Testis (tissue), 3 donors: ENCODE measurements around the gene C1QTNF5. TPM values are rescaled to one million over a fixed set of nuclear protein-coding genes. Genes with fewer than 3 reads are reported as not detected.

Experiments
- DNase-seq: peaks from one replicate; pipeline ENCODE4 v3.0.0-alpha.2; 2019
- H3K27ac ChIP-seq, 2 donors: fragments of 200-600 bp; sonication (generic); one replicate each; pipeline ENCODE4 v1.5.1; 2019
- H3K27me3 ChIP-seq: fragments of 200-600 bp; sonication (generic); one replicate; pipeline ENCODE4 v1.5.1; 2019
- H3K36me3 ChIP-seq: fragments of 200-600 bp; sonication (generic); one replicate; pipeline ENCODE4 v1.5.1; 2017; ENCODE audit warnings: low read depth; ENCODE audit errors: missing control alignments
- H3K4me1 ChIP-seq: fragments of 200-600 bp; sonication (generic); one replicate; pipeline ENCODE4 v1.5.1; 2019
- H3K4me3 ChIP-seq, 2 donors: fragments of 200-600 bp; sonication (generic); one replicate each; pipeline ENCODE4 v1.5.1; 2017 to 2019
- H3K9me3 ChIP-seq: fragments of 200-600 bp; sonication (generic); one replicate; pipeline ENCODE4 v1.5.1; 2017
- POLR2A ChIP-seq: fragments of 450-650 bp; IDR thresholded peaks from one replicate; pipeline ENCODE4 v1.6.1; 2017; ENCODE audit warnings: antibody characterized with exemption, mild to moderate bottlenecking, moderate library complexity
- WGBS, 2 donors: methylation state at CpG; one replicate each; pipeline ENCODE4 v1.1.5; 2018; 5-methylcytosine and 5-hydroxymethylcytosine counted together
- intact Hi-C: fragments of 100-400 bp; cut with DNase I; formaldehyde crosslinking; loops from one replicate; pipeline ENCODE4 v1.15.1; 2023; ENCODE audit warnings: low total_unique reads
- polyA plus RNA-seq: library from polyadenylated mRNA; stranded (reverse); fragments of 350-450 nt; fragmentation: Illumina TruSeq; extraction: RNeasy Lipid Tissue Mini Kit (QIAGEN cat#74804); gene quantifications from one replicate; pipeline ENCODE4 v1.2.3, GENCODE V29; 2014; ENCODE audit warnings: low read depth, low replicate concordance; ENCODE audit not compliant: insufficient read depth
- total RNA-seq, 2 donors: library from RNA; depleted of rRNA; stranded (reverse); fragments of >200 nt; gene quantifications; one replicate each; pipeline ENCODE4 v1.2.3, GENCODE V29; 2016
- TF ChIP-seq, protein P1 (sequence below), 3 experiments: fragments of 450-650 bp in 2 of 3; fragments of 200-600 bp in 1 of 3; sonication (generic) in 1 of 3; IDR thresholded peaks; one replicate each; pipeline ENCODE4 v1.5.1; 2016 to 2019; ENCODE audit warnings: antibody characterized with exemption in 3 of 3, mild to moderate bottlenecking in 2 of 3, moderate library complexity in 1 of 3

The C1QTNF5 gene
- total and polyA plus RNA-seq, 3 donors from 2014 or later: 4.7 to 12.6 (median 5.3) TPM

DNA sequence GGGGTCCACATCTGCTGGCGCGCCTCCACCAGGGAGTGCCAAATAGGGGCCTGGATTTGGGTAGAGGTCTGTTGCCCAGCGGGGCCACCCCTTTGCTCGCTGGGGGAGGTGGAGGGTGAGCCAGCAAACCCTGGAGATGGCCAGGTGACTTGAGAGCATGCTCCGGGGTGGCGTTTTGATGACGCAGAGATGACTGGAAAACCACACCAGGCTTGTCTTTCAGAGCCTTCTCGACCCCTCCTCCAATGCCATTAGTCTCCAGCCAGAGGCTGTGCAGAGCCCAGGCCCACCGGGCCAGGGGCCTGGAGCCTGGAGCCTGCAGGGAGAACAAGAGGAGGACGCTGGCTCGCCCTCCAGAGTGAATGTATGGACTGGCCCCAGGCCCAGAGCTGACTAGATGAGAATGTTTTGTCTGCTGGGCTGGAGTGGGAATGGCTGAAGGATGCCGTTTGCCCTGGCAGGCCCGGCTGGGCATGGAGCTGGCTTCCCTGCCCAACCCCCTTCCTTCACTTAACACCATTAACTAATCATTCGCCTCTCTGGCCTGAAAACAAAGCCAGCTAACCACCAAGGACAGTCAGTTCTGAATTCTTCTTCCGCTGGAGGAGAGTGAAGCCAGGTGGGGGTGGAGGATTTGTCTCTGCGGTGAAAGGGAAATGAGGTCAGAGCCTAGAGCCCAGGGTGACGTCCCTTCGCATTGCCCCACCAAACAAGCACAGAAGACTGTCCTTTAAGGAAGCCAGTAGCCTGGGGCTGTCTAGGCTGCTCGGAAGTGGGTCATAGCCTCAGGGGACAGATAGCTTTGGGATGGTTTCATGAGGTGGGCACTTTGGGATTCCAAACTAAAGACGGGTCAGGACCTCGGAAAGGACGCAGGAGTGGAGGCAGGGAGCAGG is 22.2 kb downstream of the C1QTNF5 start:
- 63 to 73% methylated on average over 17 to 22 of the region's 22 CpGs for WGBS, 2 donors
- intact Hi-C loops: no loop called here
- Histone ChIP-seq H3K4me3 (no peak overlapping the region), H3K9me3 (no peaks in the 10 kb centered on the region), H3K36me3 (no peaks in the 10 kb centered on the region), H3K27me3 (no peaks in the 10 kb centered on the region), H3K27ac (peak overlapping the region in 1 of 2 donors; percentile 59), H3K4me1 (peaks cover 42% of the 10 kb centered on the region)
- no peak for TF ChIP-seq POLR2A
- TF ChIP-seq, protein P1, sequence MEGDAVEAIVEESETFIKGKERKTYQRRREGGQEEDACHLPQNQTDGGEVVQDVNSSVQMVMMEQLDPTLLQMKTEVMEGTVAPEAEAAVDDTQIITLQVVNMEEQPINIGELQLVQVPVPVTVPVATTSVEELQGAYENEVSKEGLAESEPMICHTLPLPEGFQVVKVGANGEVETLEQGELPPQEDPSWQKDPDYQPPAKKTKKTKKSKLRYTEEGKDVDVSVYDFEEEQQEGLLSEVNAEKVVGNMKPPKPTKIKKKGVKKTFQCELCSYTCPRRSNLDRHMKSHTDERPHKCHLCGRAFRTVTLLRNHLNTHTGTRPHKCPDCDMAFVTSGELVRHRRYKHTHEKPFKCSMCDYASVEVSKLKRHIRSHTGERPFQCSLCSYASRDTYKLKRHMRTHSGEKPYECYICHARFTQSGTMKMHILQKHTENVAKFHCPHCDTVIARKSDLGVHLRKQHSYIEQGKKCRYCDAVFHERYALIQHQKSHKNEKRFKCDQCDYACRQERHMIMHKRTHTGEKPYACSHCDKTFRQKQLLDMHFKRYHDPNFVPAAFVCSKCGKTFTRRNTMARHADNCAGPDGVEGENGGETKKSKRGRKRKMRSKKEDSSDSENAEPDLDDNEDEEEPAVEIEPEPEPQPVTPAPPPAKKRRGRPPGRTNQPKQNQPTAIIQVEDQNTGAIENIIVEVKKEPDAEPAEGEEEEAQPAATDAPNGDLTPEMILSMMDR (IDR thresholded peaks at IDR 0.05): no peak
- DNase-seq: no peak

DNA sequence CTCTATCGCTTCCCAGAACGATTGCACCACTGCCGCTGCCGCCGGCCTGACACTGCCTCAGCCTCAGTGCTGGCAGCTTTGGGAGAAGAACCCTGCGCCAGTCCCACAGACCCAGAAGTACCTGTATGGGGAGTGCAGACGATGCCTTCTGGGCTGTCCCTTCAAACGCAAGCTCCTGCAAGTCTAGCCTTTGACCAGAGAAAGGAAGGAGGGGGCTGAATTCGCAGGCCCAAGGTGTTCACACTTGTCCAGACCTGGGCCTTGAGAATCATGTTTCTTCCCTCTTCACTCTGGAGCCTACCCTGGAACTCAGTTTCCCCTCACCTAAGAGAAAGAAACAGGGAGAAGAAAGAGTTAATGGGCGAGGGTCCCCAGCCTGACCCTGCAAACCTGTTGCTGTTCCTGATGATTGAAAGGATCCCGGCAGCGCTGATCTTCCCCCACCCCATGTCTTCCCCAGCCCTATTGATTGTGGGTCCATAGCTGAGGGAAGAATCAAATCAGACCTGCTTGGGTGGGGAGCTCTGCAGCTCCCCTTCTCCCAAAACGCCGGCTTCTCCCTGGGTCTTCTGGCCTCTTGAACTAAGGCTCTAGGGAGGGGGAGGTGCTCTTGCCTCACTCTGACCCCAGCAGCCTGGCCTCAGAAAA is 23.0 kb downstream of the C1QTNF5 start:
- no peak for DNase-seq
- intact Hi-C loops: no loop called here
- no peak for TF ChIP-seq POLR2A
- TF ChIP-seq, protein P1 (IDR thresholded peaks at IDR 0.05): no peak
- peak overlapping the region; percentile 48 to 60 for H3K4me3 ChIP-seq
- H3K27me3 ChIP-seq: no peaks in the 10 kb centered on the region
- WGBS, 2 donors: 59 to 76% methylated on average over 6 to 14 of the region's 14 CpGs
- H3K27ac ChIP-seq: peak overlapping the region in 1 of 2 donors; percentile 59
- H3K4me1 ChIP-seq: peaks cover 42% of the 10 kb centered on the region
- no peaks in the 10 kb centered on the region for H3K36me3 ChIP-seq
- no peaks in the 10 kb centered on the region for H3K9me3 ChIP-seq

DNA sequence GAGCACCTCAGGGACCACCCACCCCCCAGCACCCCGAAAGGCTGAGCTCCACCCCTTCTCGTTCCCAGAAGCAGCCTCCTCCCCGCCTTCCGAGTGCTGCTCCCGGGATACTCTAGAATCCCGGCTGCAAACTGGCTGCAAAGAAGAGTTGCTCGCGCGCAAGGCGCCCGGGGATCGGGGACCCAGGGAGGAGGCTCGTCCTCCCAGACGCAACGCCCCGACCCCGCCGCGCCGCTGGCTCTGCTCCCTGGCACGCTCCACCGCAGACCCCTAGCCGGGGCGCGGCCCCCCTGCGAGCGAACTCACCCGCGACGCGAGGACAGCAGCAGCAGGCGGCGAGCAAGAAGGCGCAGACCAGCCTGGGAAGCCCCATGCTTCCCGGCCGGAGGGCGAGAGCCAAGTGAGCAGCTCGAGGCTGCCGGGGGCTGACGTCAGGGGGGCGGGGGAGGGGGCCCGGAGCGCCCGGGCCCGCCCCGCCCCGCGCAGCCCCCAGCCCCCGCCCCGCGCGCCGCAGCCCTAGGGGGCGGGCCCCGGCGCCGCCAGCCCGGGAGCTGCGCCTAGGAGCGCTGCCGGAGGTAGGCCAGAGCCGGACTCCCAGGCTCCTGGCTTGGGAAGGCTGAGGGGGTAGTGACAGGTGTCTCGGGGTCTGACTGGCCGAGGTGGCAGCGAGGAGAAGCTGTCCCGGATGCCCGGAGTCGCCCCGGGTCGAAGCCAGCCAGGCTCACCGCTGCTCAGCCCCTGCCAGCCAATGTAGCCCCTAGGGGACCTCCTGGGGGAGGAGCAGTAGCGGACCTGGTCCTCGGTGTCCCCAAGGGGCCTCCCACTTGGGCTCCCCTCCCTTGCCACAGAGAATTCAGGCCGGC is 23.7 kb downstream of the C1QTNF5 start, which contains the start of gene MCAM:
Gene MCAM (minus strand): TSS at position 402 of the 863 bp plus-strand sequence. CDS start 29 bp downstream, at position 373.
- Histone ChIP-seq H3K27ac (peak within 1 kb of the TSS; percentile 44 to 73), H3K27me3 (no peaks in the 10 kb centered on the region), H3K4me1 (peaks cover 36% of the 10 kb centered on the region), H3K36me3 (no peaks in the 10 kb centered on the region), H3K4me3 (peak within 1 kb of the TSS; percentile 48 to 60), H3K9me3 (no peaks in the 10 kb centered on the region)
- no peak for DNase-seq
- intact Hi-C loops: no loop called here
- 3% methylated on average over 22 to 53 of the region's 74 CpGs for WGBS, 2 donors
- TF ChIP-seq, protein P1 (IDR thresholded peaks at IDR 0.05): no peak
- TF ChIP-seq POLR2A: no peak

DNA sequence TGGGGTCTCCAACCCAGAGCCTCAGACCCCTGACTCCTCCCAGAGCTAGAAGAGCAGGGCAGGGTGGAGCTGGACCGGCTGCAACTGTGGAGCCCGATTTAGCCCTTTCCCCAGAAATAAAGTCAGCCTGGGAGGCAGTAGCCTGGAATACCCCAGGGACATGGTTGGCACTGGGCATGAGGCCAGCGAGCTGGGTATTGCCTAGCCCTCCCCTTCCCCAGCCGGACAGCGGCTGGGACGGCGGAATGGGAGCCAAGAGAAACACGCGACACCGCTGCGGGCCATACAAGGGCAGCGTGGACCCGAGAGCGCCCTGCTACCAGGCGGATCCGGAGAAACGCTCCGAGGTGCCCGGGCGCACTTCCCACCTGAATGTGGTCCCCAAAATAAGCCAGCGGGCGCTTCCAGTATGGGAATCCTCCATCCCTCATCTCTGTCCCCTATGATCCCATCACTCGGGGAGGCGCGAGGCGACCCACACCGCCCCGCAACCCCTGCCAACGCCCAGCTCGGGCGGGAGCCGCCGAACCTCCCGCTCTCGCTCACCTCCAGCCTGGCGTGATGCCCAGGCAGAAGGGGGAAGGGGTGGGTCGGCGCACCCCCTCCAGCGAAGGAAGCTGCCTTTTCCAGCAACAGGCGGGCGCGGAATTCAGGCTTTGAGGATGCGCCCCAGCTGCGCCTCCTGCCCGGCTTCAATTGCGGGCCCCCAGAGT is 24.5 kb downstream of the C1QTNF5 start:
- Histone ChIP-seq H3K9me3 (no peaks in the 10 kb centered on the region), H3K4me1 (peaks cover 33% of the 10 kb centered on the region), H3K4me3 (peak overlapping the region; percentile 48 to 60), H3K27ac (peak overlapping the region; percentile 44 to 73), H3K27me3 (no peaks in the 10 kb centered on the region), H3K36me3 (no peaks in the 10 kb centered on the region)
- no peak for DNase-seq
- TF ChIP-seq POLR2A: no peak
- TF ChIP-seq, protein P1 (IDR thresholded peaks at IDR 0.05): no peak
- 1 to 5% methylated on average over 4 to 36 of the region's 46 CpGs for WGBS, 2 donors
- intact Hi-C loops: no loop called here
